HL-60 (cell line): ENCODE data around the gene ANKS1A.

Experiments used
- CTCF ChIP-seq: IDR thresholded peaks from one replicate; pipeline ENCODE4 v1.5.1; 2011; ENCODE audit warnings: low read length, control low read depth, inconsistent platforms; ENCODE audit not compliant: insufficient read depth
- POLR2AphosphoS5 ChIP-seq: IDR thresholded peaks from 2 replicates; pipeline ENCODE4 v1.6.1; 2012; ENCODE audit warnings: low read depth
- REST ChIP-seq: IDR thresholded peaks from 2 replicates; pipeline ENCODE4 v1.6.1; 2012; ENCODE audit warnings: low read depth; ENCODE audit not compliant: insufficient replicate concordance

- TF ChIP-seq CTCF (no peak), REST (no peak), POLR2AphosphoS5 (no peak)
Measured at GRCh38 chr6:34866509-34866908, 22.5 kb upstream of the ANKS1A start.
